ENCODE data around the gene EDN1.

GRCh38 chr6:12243169-12243568 is 47.0 kb upstream of the EDN1 start:
- TF ChIP-seq CTCF (conservative IDR thresholded peaks at IDR 0.05) (no peak), ZFX (IDR thresholded peaks at IDR 0.05) (no peak)

All from C4-2B (cell line).